SHP77 (cell line): Measurements from ENCODE around the gene GP1BA.
A peak's percentile ranks its signal among the peaks of the same experiment; 100 is the strongest.

Experiments used
- DNase-seq, 2 experiments: peaks; one replicate each; lab custom pipeline; 2025; lab: John Stamatoyannopoulos, UW

Gene GP1BA

GRCh38 chr17:4973256-4974114 is 41.4 kb downstream of the GP1BA start:
- no peak for DNase-seq

- DNase-seq: no peak
These were observed 42.1 kb downstream of the GP1BA start for GRCh38 chr17:4974115-4974670.

- no peak for DNase-seq
These were observed 46.6 kb downstream of the GP1BA start for GRCh38 chr17:4978726-4979125.

- DNase-seq: peak; percentile 52 to 66
These were observed 48.7 kb downstream of the GP1BA start for GRCh38 chr17:4980644-4981216.

- no peak for DNase-seq
These were observed 50.2 kb downstream of the GP1BA start for GRCh38 chr17:4982305-4982704.
